WTC11 (cell line): Measurements from ENCODE around the gene PAF1. TPM values are rescaled to one million over a fixed set of nuclear protein-coding genes. Genes with fewer than 3 reads are reported as not detected.

Experiments used
- ATAC-seq: fragments of 200-7000 bp; cut with Tn5 transposase; 2 replicates; pipeline ENCODE4 v1.10.0; 2021; ENCODE audit warnings: mild to moderate bottlenecking, moderate library complexity
- CTCF ChIA-PET: fragments of 300-600 bp; sonication (Branson Sonifier 250); formaldehyde crosslinking; loops from one replicate; lab custom pipeline; 2021; ENCODE audit warnings: antibody characterized with exemption; lab: Charles Lee
- POLR2A ChIA-PET: fragments of 350-600 bp; sonication (Branson Sonifier 250); formaldehyde crosslinking; loops from one replicate; lab custom pipeline; 2021; ENCODE audit warnings: antibody characterized with exemption; lab: Charles Lee
- DNase-seq: peaks from one replicate; pipeline ENCODE4 v3.0.0; 2021; ENCODE audit warnings: low spot score
- H3K27ac Mint-ChIP-seq: 2 replicates; pipeline ENCODE4 v1.8.0; 2021; ENCODE audit warnings: mixed read lengths
- H3K27me3 Mint-ChIP-seq: 2 replicates; pipeline ENCODE4 v1.8.0; 2021; ENCODE audit warnings: low read depth, mild to moderate bottlenecking, moderate library complexity, mixed read lengths
- H3K36me3 Mint-ChIP-seq: 2 replicates; pipeline ENCODE4 v1.8.0; 2021; ENCODE audit warnings: mixed read lengths
- H3K4me1 Mint-ChIP-seq: 2 replicates; pipeline ENCODE4 v1.8.0; 2022; ENCODE audit warnings: mixed read lengths
- H3K4me3 Mint-ChIP-seq: 2 replicates; pipeline ENCODE4 v1.8.0; 2021; ENCODE audit warnings: mild to moderate bottlenecking, moderate library complexity, mixed read lengths
- H3K9me3 Mint-ChIP-seq: 2 replicates; pipeline ENCODE4 v1.8.0; 2021; ENCODE audit warnings: mixed read lengths
- CBFB ChIP-seq: sonication (generic); formaldehyde crosslinking; IDR thresholded peaks from 2 replicates; pipeline ENCODE4 v1.8.1; 2022; ENCODE audit warnings: mild to moderate bottlenecking, low read depth, missing genetic modification reagents
- E2F5 ChIP-seq: sonication (generic); formaldehyde crosslinking; IDR thresholded peaks from 2 replicates; pipeline ENCODE4 v1.8.1; 2022; ENCODE audit warnings: mild to moderate bottlenecking, moderate library complexity, missing genetic modification reagents
- FOXK1 ChIP-seq: sonication (generic); formaldehyde crosslinking; IDR thresholded peaks from 2 replicates; pipeline ENCODE4 v1.8.0; 2022; ENCODE audit warnings: mild to moderate bottlenecking, moderate library complexity, missing genetic modification reagents
- FOXP1 ChIP-seq: sonication (generic); formaldehyde crosslinking; IDR thresholded peaks from 2 replicates; pipeline ENCODE4 v1.8.0; 2022; ENCODE audit warnings: missing genetic modification reagents, mild to moderate bottlenecking, moderate library complexity, borderline replicate concordance
- MYBL2 ChIP-seq: sonication (generic); formaldehyde crosslinking; IDR thresholded peaks from 2 replicates; pipeline ENCODE4 v1.8.1; 2023; ENCODE audit warnings: mild to moderate bottlenecking, moderate library complexity, missing genetic modification reagents
- NFATC4 ChIP-seq: fragments of 250-450 bp; sonication (Bioruptor Pico); IDR thresholded peaks from 2 replicates; pipeline ENCODE4 v1.9.0; 2021; ENCODE audit warnings: mild to moderate bottlenecking
- NFE2L1 ChIP-seq: sonication (generic); formaldehyde crosslinking; IDR thresholded peaks from 2 replicates; pipeline ENCODE4 v1.8.1; 2023; ENCODE audit warnings: missing genetic modification reagents
- PRDM15 ChIP-seq: sonication (generic); formaldehyde crosslinking; IDR thresholded peaks from 2 replicates; pipeline ENCODE4 v1.8.0; 2022; ENCODE audit warnings: missing genetic modification reagents
- SP1 ChIP-seq: sonication (generic); formaldehyde crosslinking; conservative IDR thresholded peaks from 2 replicates; pipeline ENCODE4 v1.8.1; 2022; ENCODE audit warnings: missing genetic modification reagents
- TEAD1 ChIP-seq: sonication (generic); formaldehyde crosslinking; IDR thresholded peaks from 2 replicates; pipeline ENCODE4 v1.8.0; 2022; ENCODE audit warnings: mild to moderate bottlenecking, missing genetic modification reagents
- ZNF263 ChIP-seq: sonication (generic); formaldehyde crosslinking; IDR thresholded peaks from 2 replicates; pipeline ENCODE4 v1.8.1; 2022; ENCODE audit warnings: low read depth, mild to moderate bottlenecking, moderate library complexity, missing genetic modification reagents
- ZNF281 ChIP-seq: sonication (generic); formaldehyde crosslinking; IDR thresholded peaks from 2 replicates; pipeline ENCODE4 v1.8.0; 2023; ENCODE audit warnings: mild to moderate bottlenecking, missing genetic modification reagents
- ZNF423 ChIP-seq: fragments of 250-450 bp; sonication (Bioruptor Pico); IDR thresholded peaks from 2 replicates; pipeline ENCODE4 v2.1.2; 2022; ENCODE audit warnings: mild to moderate bottlenecking, moderate library complexity
- ZNF671 ChIP-seq: fragments of 250-450 bp; sonication (Bioruptor Pico); IDR thresholded peaks from 2 replicates; pipeline ENCODE4 v1.8.0; 2021; ENCODE audit warnings: mild to moderate bottlenecking
- total RNA-seq: library from RNA; stranded (reverse); gene quantifications from 3 replicates; pipeline ENCODE4 v1.2.3, GENCODE V29; 2021

PAF1 gene
- total RNA-seq, 1 experiment from 2014 or later: 27.8 TPM

GRCh38 chr19:39405261-39405957 lies 14.5 kb upstream of the PAF1 start:
- TF ChIP-seq FOXK1 (CRISPR knock-in tag): no peak
- TF ChIP-seq NFATC4: no peak
- H3K9me3 Mint-ChIP-seq: no peaks in the 10 kb centered on the region
- ChIA-PET CTCF (interaction anchor here (0.6 to 4.3 kb wide), 2 partner anchors 8 to 11 kb away, joined by 3 to 38 read pairs; no protein-coding TSS in a partner anchor), POLR2A (interaction anchor here (0.6 to 2.2 kb wide), 4 partner anchors 14 to 404 kb away, joined by 3 to 15 read pairs (median 8); partner anchors contain the start of genes MED29, PAF1 and RPS16)
- ATAC-seq: no peak
- H3K36me3 Mint-ChIP-seq: peaks cover 8% of the 10 kb centered on the region; the same call in 1 of the 2 replicates
- no peaks in the 10 kb centered on the region for H3K27me3 Mint-ChIP-seq
- no peak for DNase-seq
- H3K4me3 Mint-ChIP-seq: peak overlapping the region; percentile 91
- H3K27ac Mint-ChIP-seq: peak overlapping the region; percentile 70
- H3K4me1 Mint-ChIP-seq: peaks cover 52% of the 10 kb centered on the region

GRCh38 chr19:39403331-39404312 lies 12.7 kb upstream of the PAF1 start:
- CTCF ChIA-PET: interaction anchor here (0.7 to 1.1 kb wide), 4 partner anchors 61 to 430 kb away, joined by 3 to 4 read pairs (median 4); partner anchors contain the start of genes DYRK1B, NCCRP1 and SAMD4B
- Mint-ChIP-seq H3K9me3 (no peaks in the 10 kb centered on the region), H3K27me3 (no peaks in the 10 kb centered on the region), H3K4me1 (peaks cover 48% of the 10 kb centered on the region), H3K4me3 (peak overlapping the region; percentile 91), H3K36me3 (peaks cover 6% of the 10 kb centered on the region; the same call in 1 of the 2 replicates), H3K27ac (peak overlapping the region; percentile 98)
- ATAC-seq (peak; percentile 25), DNase-seq (peak; percentile 75)
- POLR2A ChIA-PET: interaction anchor here (0.6 to 3.5 kb wide), 10 partner anchors 8 to 1217 kb away, joined by 3 to 25 read pairs (median 5); partner anchors contain the start of genes MED29, PAF1, PLEKHG2 and RPS16
- TF ChIP-seq ZNF671 (CRISPR knock-in tag) (no peak), FOXK1 (CRISPR knock-in tag) (peak; percentile 46; the same call in 1 of the 2 replicates), CBFB (no peak), ZNF281 (CRISPR knock-in tag) (0 out of 2 replicates have a peak, but pooled peaks have one; percentile 47), ZNF263 (CRISPR knock-in tag) (0 out of 2 replicates have a peak, but pooled peaks have one; percentile 38), NFE2L1 (CRISPR knock-in tag) (peak; percentile 91), FOXP1 (CRISPR knock-in tag) (no peak), MYBL2 (no peak), TEAD1 (CRISPR knock-in tag) (no peak), SP1 (CRISPR knock-in tag) (no peak), PRDM15 (peak; percentile 86), ZNF423 (peak; percentile 88), E2F5 (peak; percentile 62; the same call in 1 of the 2 replicates)
